GM04504 (cell line): ENCODE data around the gene SIGLEC7.
"Not testable (repeated sequence)": the region's sequence is repeated elsewhere in the genome, so short reads cannot be mapped to it uniquely, and the experiment has no call there.

Experiments used
- DNase-seq: peaks from one replicate; pipeline ENCODE4 v3.0.0-alpha.2; 2012; ENCODE audit warnings: low read depth

SIGLEC7 gene

DNA sequence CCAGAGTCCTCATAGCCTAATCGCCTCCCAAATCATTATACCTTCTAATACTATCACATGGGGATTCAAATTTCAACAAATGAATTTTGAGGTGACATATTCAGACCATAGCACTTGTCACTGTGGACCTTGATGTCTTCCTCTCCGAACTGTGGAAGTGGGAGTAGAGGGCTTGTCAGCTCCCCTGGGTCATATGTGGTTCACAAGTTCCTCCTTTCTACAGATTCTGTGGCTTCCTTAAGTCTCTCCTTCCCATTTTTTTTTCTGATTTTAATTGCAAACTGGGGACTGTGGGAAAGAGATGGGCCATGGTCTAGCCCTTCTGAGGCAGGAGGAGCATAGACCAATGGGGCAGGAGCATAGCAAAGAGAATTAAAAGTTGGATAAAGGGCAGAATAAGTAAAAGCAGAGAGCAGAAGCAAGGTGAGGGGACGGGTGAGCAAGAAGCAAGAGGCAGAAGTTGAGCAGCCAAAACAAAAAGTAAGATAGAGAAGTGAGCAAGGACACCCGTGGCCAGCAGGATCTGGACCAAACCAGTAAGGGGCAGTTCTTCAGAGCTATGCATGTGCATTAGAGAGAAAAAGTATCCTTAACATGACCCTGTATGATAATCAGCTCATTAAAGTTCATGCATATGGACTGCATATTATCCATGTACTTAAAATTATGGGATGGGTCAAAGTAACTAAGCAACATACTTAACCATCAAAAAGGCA lies 2.6 kb upstream of the SIGLEC7 start:
- no peak for DNase-seq

DNA sequence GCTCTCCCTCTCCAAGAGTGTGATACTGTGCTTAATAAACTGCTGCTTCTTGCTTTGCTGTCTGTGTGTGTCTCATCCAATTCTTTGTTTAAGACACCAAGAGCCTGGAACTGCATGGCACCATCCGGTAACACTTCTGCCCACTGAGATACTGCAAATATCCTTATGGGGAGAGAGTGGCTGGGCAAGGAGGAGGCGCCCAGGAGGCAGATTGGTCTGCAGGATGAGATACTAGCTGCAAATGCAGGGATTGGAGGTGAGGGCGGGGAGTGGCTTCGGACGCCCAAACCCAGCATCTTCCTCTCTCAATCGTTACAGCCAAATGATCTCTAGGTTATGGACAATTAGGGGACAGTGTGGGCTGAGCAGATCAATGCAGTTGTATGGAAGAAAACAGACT lies 1.7 kb upstream of the SIGLEC7 start:
- no peak for DNase-seq

DNA sequence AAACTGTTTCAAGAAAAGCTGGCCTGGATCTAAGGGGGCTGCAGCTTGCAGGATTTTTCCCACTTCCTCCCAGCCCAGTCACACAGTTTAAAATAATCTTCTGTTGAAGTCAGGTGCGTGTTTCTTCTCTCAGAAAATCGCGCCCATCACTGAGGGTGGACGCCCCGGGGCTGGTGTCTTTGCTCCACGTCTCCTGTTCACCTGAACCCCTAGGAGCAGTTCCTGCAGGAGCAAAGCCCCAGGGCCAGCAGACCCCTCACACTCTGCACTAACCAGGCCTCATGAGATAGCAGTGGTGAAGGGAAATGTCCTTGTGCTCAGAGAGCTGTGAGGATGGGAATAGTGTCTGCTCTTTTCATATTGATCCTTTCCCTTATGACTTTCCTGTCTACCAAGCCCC lies 920 bp upstream of the SIGLEC7 start:
- DNase-seq: no peak

DNA sequence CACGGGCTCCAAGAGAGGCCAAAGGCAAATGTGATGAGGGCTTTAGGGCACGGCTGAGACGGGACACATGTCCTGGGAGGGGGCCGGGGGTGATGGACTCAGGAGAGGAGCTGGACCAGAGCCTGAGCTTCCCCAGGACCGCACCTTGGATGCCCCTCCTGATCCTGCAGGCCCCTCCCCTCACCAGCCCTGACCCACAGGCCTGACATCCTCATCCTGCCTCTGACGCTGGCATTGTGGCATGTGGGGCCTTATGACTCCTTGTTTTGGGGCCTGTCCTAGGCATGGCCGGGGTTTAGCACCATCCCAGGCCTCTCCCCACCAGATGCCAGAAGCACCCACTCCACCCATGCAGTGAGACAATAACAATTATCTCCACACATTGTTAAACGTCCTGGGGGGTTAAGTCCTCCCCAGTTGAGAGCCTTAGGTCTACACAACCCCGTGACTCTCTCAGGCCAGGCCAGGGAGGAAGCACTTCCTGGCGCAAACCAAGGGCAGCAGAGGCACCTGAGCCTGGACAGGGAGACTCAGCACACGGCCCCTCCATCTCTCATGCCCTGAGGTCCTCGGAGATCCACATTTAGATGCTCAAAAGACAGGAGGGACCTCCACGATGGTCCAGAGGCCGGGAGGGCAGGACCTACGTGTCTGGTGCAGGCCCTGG lies 841 bp downstream of the SIGLEC7 start:
- not testable (repeated sequence) for DNase-seq

GRCh38 chr19:51143486-51143885 lies 1.4 kb downstream of the SIGLEC7 start:
- DNase-seq: no peak

DNA sequence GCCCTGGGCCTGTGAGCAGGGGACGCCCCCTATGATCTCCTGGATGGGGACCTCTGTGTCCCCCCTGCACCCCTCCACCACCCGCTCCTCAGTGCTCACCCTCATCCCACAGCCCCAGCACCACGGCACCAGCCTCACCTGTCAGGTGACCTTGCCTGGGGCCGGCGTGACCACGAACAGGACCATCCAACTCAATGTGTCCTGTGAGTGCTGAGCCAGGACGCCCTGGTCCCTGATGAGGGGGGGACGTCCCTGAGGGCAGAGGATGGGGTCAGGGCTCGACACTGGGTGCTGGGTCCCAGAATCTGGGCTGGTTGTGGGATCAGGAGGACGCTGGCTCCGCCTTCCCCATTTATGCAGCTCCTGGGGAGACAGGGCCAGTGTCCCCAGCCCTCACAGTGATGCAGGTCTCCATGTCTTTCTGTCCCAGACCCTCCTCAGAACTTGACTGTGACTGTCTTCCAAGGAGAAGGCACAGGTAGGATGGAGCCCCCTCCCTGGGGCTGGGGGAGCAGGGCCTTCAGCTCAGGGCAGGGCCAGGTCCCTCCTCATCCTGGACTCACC lies 2.5 kb downstream of the SIGLEC7 start:
- DNase-seq: no peak

DNA sequence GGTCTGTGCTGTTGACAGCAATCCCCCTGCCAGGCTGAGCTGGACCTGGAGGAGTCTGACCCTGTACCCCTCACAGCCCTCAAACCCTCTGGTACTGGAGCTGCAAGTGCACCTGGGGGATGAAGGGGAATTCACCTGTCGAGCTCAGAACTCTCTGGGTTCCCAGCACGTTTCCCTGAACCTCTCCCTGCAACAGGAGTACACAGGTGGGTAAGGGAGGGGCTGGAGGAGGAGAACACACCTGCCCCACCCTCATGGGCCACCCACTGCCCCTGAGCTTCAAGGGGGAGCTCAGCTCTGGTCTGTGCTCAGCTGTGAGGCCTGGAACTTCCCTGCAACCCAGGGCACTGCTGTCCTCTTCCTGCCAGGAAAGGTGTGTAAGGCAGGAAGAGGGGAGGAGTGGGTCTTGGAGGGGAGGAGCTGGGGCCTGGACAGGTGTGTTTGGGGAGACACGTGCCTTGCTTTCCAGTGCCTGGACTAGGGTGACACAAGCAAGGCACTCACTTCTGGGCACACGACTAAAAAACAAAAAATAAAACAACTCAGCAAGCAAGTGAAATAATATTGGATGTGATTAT lies 3.9 kb downstream of the SIGLEC7 start:
- DNase-seq: no peak

GRCh38 chr19:51146751-51147150 lies 4.7 kb downstream of the SIGLEC7 start:
- DNase-seq: no peak

GRCh38 chr19:51147663-51148062 lies 5.6 kb downstream of the SIGLEC7 start:
- DNase-seq: no peak

GRCh38 chr19:51148580-51148979 lies 6.5 kb downstream of the SIGLEC7 start:
- DNase-seq: no peak

- DNase-seq: no peak
Measured at GRCh38 chr19:51150627-51151026, 8.5 kb downstream of the SIGLEC7 start.

DNA sequence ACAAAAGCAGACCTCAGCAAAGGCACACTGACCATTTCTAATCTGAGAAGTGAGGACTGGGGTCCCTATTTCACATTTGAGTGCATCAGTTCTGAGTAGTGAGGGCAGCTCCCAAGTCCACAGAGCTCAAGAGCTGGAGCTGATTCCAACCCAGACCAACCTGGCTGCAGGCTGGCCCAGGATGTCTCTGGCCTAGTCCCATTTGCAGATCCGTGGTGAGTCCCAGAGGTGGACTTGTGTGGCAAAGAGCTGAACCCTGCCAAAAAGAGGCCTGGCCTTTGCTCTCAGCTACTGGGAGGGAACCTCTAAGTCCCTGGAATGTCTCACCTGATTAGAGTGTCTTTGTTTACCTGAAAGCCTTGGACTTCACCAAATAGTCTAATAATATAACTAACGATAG lies 14.6 kb downstream of the SIGLEC7 start:
- no peak for DNase-seq

GRCh38 chr19:51157265-51157664 lies 15.2 kb downstream of the SIGLEC7 start:
- no peak for DNase-seq

- DNase-seq: peak; percentile 3
Measured at GRCh38 chr19:51158474-51159129, 16.5 kb downstream of the SIGLEC7 start.

GRCh38 chr19:51159656-51160055 lies 17.6 kb downstream of the SIGLEC7 start:
- DNase-seq: no peak

DNA sequence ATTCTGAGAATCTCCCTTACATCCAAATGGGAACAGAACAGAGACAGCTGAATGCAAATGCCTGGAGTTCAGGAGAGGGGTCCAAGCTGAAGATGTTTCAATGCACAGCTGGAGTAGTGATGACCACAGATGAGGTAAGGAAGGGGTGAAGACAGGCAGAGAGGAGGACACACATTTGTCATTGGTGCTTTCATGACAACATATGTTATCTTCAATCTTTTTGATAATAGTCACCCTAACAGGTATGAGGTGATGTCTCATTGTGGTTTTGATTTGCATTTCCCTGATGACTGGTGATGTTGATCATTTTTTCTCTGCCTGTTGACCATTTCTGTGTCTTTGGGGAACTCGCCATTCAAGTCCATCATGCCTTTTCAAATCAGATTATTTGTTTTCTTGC lies 19.2 kb downstream of the SIGLEC7 start:
- no peak for DNase-seq

- no peak for DNase-seq
Measured at GRCh38 chr19:51161867-51162496, 19.9 kb downstream of the SIGLEC7 start.

DNA sequence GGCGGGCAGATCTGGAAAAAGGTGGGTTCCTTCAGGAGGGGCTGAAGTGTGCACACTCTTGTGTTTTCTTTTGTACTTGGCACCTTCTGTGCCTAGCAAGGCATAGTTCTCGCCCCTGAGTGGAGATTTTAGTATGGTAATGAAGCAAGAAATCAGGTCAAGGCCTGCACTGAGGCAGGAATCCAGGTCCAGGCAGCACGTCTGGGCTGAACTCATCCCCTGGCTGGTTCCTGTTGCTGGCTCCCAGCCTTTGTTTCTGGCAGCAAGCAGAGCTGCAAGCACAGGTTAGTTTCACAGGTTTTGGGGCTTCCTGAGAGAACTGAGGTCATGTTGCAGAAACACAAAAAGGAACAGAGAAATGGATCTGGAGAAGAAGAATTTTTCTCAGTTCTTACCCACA lies 21.2 kb downstream of the SIGLEC7 start:
- DNase-seq: no peak

DNA sequence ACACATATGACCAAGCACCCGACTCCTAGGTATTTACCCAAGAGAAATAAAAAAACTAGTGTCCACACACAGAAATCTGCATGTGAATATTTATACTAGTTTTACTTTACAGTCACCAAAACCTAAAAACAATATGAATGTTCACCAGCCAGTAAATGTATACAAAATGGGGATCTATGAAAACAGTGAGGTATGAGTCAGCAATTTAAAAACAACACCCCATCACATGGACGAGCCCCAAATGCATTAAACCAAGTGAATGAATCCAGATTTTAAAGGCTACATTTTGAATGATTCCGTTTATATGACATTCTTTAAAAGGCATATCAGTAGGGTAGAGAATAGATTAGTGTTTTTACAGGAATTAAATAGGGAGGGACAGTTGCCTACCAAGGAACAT lies 22.1 kb downstream of the SIGLEC7 start:
- no peak for DNase-seq

DNA sequence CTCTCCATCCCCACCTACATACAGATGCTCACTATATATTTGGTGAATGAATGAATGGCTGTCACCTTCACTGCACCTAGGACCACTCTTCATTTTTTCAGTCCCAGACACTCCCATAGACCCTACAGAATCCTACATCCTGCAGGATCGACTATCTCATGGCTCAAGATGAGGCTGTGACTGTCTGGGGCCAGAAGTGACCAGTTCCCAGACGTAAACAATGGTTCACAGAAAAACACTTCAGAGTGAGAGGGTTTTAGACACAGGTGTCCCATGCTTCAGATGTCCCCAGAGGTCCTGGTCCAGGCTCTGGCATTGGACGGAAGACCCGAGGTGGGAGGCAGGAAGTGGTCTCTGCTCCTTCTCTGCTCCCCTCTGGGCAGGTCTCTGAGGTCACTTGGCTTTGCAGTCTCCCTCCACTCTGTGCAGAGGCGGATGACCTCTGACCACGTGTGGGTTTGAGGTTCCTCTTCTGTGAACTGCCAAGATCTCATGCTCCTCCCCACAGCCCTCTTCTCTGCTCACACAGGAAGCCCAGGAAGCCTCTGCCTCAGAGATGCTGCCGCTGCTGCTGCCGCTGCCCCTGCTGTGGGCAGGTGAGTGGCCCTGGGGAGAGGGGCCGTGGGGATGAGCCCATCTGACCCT lies 24.9 kb downstream of the SIGLEC7 start:
- no peak for DNase-seq

GRCh38 chr19:51168564-51169282 lies 26.6 kb downstream of the SIGLEC7 start:
- DNase-seq: no peak
